ENCODE results near the gene CGB7.

Gene CGB7

DNA sequence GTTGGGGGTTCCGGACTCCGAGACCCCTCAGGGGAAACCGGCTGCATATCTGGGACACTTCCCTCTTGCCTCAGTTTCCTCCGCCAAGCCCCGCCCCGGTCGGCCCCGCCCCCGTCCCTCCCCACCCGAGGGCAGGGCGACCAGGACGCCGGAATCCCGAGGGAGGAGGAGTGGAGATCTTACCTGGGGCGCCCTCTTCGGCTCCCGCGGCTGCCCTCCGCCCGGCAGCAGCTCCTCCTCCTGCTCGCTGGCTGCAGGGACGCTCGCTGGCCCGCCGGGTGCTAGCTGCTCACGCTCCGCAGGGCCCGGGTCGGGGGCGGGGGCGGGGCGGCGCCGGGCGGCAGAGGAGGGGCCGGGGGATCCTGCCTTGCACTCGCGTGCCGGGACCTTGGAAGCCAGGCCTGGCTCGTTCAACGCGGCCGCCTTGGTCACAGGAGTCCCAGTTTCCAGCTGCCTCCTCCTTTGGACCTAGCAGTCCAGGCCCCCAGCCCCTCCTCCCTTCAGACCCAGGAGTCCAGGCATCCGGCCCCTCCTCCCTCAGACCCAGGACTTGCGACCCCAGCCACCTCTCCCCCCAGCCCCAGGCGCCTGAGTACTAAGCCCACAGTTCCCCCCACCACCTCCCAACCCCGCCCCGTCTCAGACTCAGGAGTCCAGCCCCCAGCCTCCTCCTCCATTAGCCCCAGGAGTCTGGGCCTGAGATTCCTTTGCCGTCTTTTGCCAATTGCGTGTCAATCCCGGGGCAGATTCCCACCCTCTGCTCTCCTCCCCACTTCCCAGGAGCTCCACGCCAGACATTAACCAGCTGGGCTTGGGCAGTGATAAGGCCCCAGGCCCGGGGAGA lies 7.4 kb upstream of the CGB7 start, which contains the start of gene NTF4:
Gene NTF4, minus strand, starts transcription at position 51 of the 844 bp plus-strand sequence. CDS start 2,821 bp downstream, outside the sequence.
- H3K36me3 ChIP-seq (ENCODE audit: insufficient read depth) = no peaks in the 10 kb centered on the region
- peaks cover 94% of the 10 kb centered on the region for H3K27me3 ChIP-seq (ENCODE audit: insufficient read depth, low read depth)
- H3K27ac ChIP-seq = no peak within 1 kb of the TSS
- H2AFZ ChIP-seq (ENCODE audit: low read depth) = no peak within 1 kb of the TSS
- no peaks in the 10 kb centered on the region for H4K20me1 ChIP-seq (ENCODE audit: insufficient read depth)
- H3K4me3 ChIP-seq (IDR thresholded peaks at IDR 0.05; ENCODE audit: insufficient read depth, low read depth, low read length) = no peak within 1 kb of the TSS
- H3K9ac ChIP-seq = no peak within 1 kb of the TSS
- H3K4me1 ChIP-seq (ENCODE audit: low read depth, poor library complexity, severe bottlenecking) = no peaks in the 10 kb centered on the region
- H3K79me2 ChIP-seq (ENCODE audit: insufficient read depth, low read depth) = no peaks in the 10 kb centered on the region
- H3K4me2 ChIP-seq = no peak within 1 kb of the TSS
- TF ChIP-seq, protein P1, sequence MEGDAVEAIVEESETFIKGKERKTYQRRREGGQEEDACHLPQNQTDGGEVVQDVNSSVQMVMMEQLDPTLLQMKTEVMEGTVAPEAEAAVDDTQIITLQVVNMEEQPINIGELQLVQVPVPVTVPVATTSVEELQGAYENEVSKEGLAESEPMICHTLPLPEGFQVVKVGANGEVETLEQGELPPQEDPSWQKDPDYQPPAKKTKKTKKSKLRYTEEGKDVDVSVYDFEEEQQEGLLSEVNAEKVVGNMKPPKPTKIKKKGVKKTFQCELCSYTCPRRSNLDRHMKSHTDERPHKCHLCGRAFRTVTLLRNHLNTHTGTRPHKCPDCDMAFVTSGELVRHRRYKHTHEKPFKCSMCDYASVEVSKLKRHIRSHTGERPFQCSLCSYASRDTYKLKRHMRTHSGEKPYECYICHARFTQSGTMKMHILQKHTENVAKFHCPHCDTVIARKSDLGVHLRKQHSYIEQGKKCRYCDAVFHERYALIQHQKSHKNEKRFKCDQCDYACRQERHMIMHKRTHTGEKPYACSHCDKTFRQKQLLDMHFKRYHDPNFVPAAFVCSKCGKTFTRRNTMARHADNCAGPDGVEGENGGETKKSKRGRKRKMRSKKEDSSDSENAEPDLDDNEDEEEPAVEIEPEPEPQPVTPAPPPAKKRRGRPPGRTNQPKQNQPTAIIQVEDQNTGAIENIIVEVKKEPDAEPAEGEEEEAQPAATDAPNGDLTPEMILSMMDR (conservative IDR thresholded peaks at IDR 0.05; ENCODE audit: low read depth, low read length) = no peak

DNA sequence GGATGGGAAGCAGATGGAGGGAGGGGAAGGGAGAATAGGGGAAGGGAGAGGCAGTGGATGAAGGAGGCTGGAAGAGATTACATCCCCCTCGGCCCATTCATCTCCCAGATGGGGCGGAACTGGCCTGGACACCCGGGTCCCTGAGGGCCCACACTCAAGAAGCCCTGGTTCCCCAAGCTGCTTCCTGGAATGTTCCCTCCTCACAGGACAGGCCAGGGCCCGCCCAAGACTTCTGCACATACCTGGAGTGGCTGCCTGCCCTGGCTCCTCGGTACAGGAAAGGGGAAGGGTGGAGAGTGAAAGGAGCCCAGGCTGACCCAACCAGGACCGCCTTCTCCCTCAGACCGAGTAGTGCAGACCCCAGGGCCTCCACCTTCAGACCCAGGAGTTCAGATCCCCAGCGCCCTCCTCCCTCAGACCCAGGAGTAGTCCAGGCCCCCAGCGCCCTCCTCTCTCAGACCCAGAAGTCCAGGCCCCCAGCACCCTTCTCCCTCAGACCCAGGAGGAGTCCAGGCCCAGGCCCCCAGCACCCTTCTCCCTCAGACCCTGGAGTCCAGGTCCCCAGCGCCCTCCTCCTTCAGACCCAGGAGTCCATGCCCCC lies 6.6 kb upstream of the CGB7 start:
- Histone ChIP-seq H3K4me1 (ENCODE audit: low read depth, poor library complexity, severe bottlenecking) (no peaks in the 10 kb centered on the region), H3K4me3 (IDR thresholded peaks at IDR 0.05; ENCODE audit: insufficient read depth, low read depth, low read length) (no peak overlapping the region), H2AFZ (ENCODE audit: low read depth) (no peak overlapping the region), H3K27ac (no peak overlapping the region), H3K27me3 (ENCODE audit: insufficient read depth, low read depth) (peaks cover 92% of the 10 kb centered on the region), H3K9ac (no peak overlapping the region), H3K4me2 (no peak overlapping the region), H3K79me2 (ENCODE audit: insufficient read depth, low read depth) (no peaks in the 10 kb centered on the region), H4K20me1 (ENCODE audit: insufficient read depth) (no peaks in the 10 kb centered on the region), H3K36me3 (ENCODE audit: insufficient read depth) (no peaks in the 10 kb centered on the region)
- TF ChIP-seq, protein P1 (conservative IDR thresholded peaks at IDR 0.05; ENCODE audit: low read depth, low read length) = no peak

DNA sequence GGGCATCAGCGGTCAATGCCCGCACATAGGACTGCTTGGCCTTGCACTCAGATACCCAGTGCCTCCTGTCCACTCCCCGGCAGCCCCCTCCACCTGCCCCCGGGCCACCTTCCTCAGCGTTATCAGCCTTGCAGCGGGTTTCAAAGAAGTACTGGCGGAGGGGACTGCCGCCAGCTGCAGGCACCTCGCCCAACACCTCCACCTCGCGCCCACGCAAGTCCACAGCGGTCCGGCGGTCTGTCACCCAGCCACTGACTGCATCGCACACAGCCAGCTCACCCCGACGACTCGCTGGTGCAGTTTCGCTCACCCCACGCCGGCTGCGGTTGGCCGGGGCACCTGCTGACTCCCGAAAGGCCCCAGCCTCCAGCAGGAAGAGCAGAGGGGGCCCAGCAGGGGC lies 3.9 kb upstream of the CGB7 start:
- H4K20me1 ChIP-seq (ENCODE audit: insufficient read depth) = no peaks in the 10 kb centered on the region
- H3K36me3 ChIP-seq (ENCODE audit: insufficient read depth) = no peaks in the 10 kb centered on the region
- H2AFZ ChIP-seq (ENCODE audit: low read depth) = no peak overlapping the region
- H3K4me2 ChIP-seq = no peak overlapping the region
- TF ChIP-seq, protein P1 (conservative IDR thresholded peaks at IDR 0.05; ENCODE audit: low read depth, low read length) = no peak
- peaks cover 5% of the 10 kb centered on the region for H3K4me1 ChIP-seq (ENCODE audit: low read depth, poor library complexity, severe bottlenecking)
- no peak overlapping the region for H3K9ac ChIP-seq
- H3K27me3 ChIP-seq (ENCODE audit: insufficient read depth, low read depth) = peaks cover 93% of the 10 kb centered on the region
- no peak overlapping the region for H3K4me3 ChIP-seq (IDR thresholded peaks at IDR 0.05; ENCODE audit: insufficient read depth, low read depth, low read length)
- no peak overlapping the region for H3K27ac ChIP-seq
- H3K79me2 ChIP-seq (ENCODE audit: insufficient read depth, low read depth) = no peaks in the 10 kb centered on the region

DNA sequence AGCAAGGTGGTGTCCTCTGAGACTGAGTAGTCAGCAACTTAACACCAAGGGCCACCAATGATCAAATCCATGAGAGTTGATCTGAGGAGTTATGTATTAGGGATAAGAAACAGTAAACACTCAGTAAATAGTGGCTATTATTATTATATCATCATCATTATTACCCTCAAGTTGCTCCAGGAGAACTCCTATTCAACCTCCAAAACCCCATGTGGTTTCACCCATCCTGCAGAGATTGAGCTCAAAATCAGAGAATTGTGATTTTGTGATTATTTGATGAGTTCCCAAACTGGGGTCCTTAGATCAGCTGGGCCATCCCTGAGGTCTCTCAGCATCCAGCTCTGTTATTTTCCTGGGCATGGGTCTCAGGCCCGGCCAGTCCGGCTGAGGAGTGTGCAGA lies 3.5 kb upstream of the CGB7 start:
- TF ChIP-seq, protein P1 (conservative IDR thresholded peaks at IDR 0.05; ENCODE audit: low read depth, low read length) = no peak
- no peak overlapping the region for H3K27ac ChIP-seq
- H2AFZ ChIP-seq (ENCODE audit: low read depth) = no peak overlapping the region
- H3K9ac ChIP-seq = no peak overlapping the region
- H3K4me2 ChIP-seq = no peak overlapping the region
- no peaks in the 10 kb centered on the region for H3K79me2 ChIP-seq (ENCODE audit: insufficient read depth, low read depth)
- peaks cover 93% of the 10 kb centered on the region for H3K27me3 ChIP-seq (ENCODE audit: insufficient read depth, low read depth)
- H3K4me1 ChIP-seq (ENCODE audit: low read depth, poor library complexity, severe bottlenecking) = peaks cover 8% of the 10 kb centered on the region
- H4K20me1 ChIP-seq (ENCODE audit: insufficient read depth) = no peaks in the 10 kb centered on the region
- H3K36me3 ChIP-seq (ENCODE audit: insufficient read depth) = no peaks in the 10 kb centered on the region
- no peak overlapping the region for H3K4me3 ChIP-seq (IDR thresholded peaks at IDR 0.05; ENCODE audit: insufficient read depth, low read depth, low read length)

All from KMS-11 (cell line).